Osteoblast (primary cell): ENCODE data around the gene VASH1. TPM values are rescaled to one million over a fixed set of nuclear protein-coding genes. Genes with fewer than 3 reads are reported as not detected.
A peak's percentile ranks its signal among the peaks of the same experiment; 100 is the strongest.

Source experiments
- DNase-seq: peaks from one replicate; pipeline ENCODE4 v3.0.0; 2011; ENCODE audit warnings: low spot score, mixed read lengths; ENCODE audit not compliant: insufficient read length; ENCODE audit errors: missing footprints
- H2AFZ ChIP-seq: 2 replicates; pipeline ENCODE4 v1.6.0; 2011; ENCODE audit warnings: mild to moderate bottlenecking, low read length
- H3K27ac ChIP-seq: 2 replicates; pipeline ENCODE4 v1.5.1; 2011; ENCODE audit warnings: mild to moderate bottlenecking, low read depth, low read length, moderate library complexity
- H3K27me3 ChIP-seq: 2 replicates; pipeline ENCODE4 v1.6.0; 2012; ENCODE audit warnings: mild to moderate bottlenecking, control low read depth, inconsistent platforms, low read length, moderate library complexity; ENCODE audit not compliant: insufficient read depth
- H3K36me3 ChIP-seq: 2 replicates; pipeline ENCODE4 v1.5.1; 2011; ENCODE audit warnings: mild to moderate bottlenecking, low read length, control low read depth, moderate library complexity; ENCODE audit not compliant: insufficient read depth
- H3K4me1 ChIP-seq: 2 replicates; pipeline ENCODE4 v1.5.1; 2011; ENCODE audit warnings: mild to moderate bottlenecking, low read length, control low read depth, moderate library complexity; ENCODE audit not compliant: insufficient read depth
- H3K4me2 ChIP-seq: 2 replicates; pipeline ENCODE4 v1.6.0; 2011; ENCODE audit warnings: mild to moderate bottlenecking, low read length; ENCODE audit not compliant: insufficient read depth
- H3K4me3 ChIP-seq: fragments of 200-600 bp; sonication (generic); 3 replicates; pipeline ENCODE4 v1.5.1; 2012; ENCODE audit warnings: mild to moderate bottlenecking, low read length, inconsistent platforms; ENCODE audit not compliant: insufficient read depth
- H3K79me2 ChIP-seq: 2 replicates; pipeline ENCODE4 v1.6.0; 2012; ENCODE audit warnings: mild to moderate bottlenecking, low read length, control low read depth, inconsistent platforms; ENCODE audit not compliant: insufficient read depth
- H3K9me3 ChIP-seq: 2 replicates; pipeline ENCODE4 v1.5.1; 2011; ENCODE audit warnings: low read depth, low read length, control low read depth
- H4K20me1 ChIP-seq: 2 replicates; pipeline ENCODE4 v1.6.0; 2012; ENCODE audit warnings: mild to moderate bottlenecking, low read length, control low read depth; ENCODE audit not compliant: insufficient read depth
- CTCF ChIP-seq: IDR thresholded peaks from 2 replicates; pipeline ENCODE4 v1.5.1; 2011; ENCODE audit warnings: mild to moderate bottlenecking, low read depth, low read length, moderate library complexity; ENCODE audit errors: extremely low read depth
- total RNA-seq: library from RNA; depleted of rRNA; stranded (reverse); fragments of >200 nt; gene quantifications from 2 replicates; pipeline ENCODE4 v1.2.3, GENCODE V29; 2012

Gene VASH1
- total RNA-seq, 1 donor = 4.0 TPM

- Histone ChIP-seq H3K79me2 (no peaks in the 10 kb centered on the region), H4K20me1 (no peaks in the 10 kb centered on the region), H3K4me3 (no peak overlapping the region), H3K27ac (no peak overlapping the region), H3K9me3 (no peaks in the 10 kb centered on the region), H3K36me3 (peaks cover 2% of the 10 kb centered on the region), H3K4me1 (peaks cover 16% of the 10 kb centered on the region), H2AFZ (no peak overlapping the region), H3K4me2 (no peak overlapping the region), H3K27me3 (no peaks in the 10 kb centered on the region)
- no peak for TF ChIP-seq CTCF
- DNase-seq = no peak
These were observed 20.4 kb downstream of the VASH1 start for GRCh38 chr14:76781648-76782051.

GRCh38 chr14:76782115-76782884 is 21.0 kb downstream of the VASH1 start:
- Histone ChIP-seq H3K4me2 (no peak overlapping the region), H3K4me1 (peaks cover 16% of the 10 kb centered on the region), H2AFZ (no peak overlapping the region), H3K79me2 (no peaks in the 10 kb centered on the region), H3K27ac (no peak overlapping the region), H3K9me3 (no peaks in the 10 kb centered on the region), H3K36me3 (peaks cover 6% of the 10 kb centered on the region), H3K4me3 (no peak overlapping the region), H3K27me3 (no peaks in the 10 kb centered on the region), H4K20me1 (no peaks in the 10 kb centered on the region)
- no peak for TF ChIP-seq CTCF
- peak; percentile 62 for DNase-seq

- no peak overlapping the region for H3K4me3 ChIP-seq
- H3K4me1 ChIP-seq = peaks cover 16% of the 10 kb centered on the region
- H3K4me2 ChIP-seq = no peak overlapping the region
These were observed 21.8 kb downstream of the VASH1 start for GRCh38 chr14:76782885-76783566.

More at GRCh38 chr14:76782885-76783566, 21.8 kb downstream of the VASH1 start:
- H3K79me2 ChIP-seq = no peaks in the 10 kb centered on the region
- no peak for DNase-seq
- peaks cover 10% of the 10 kb centered on the region for H3K36me3 ChIP-seq
- no peaks in the 10 kb centered on the region for H3K27me3 ChIP-seq
- H3K9me3 ChIP-seq = no peaks in the 10 kb centered on the region
- H2AFZ ChIP-seq = no peak overlapping the region
- H4K20me1 ChIP-seq = no peaks in the 10 kb centered on the region
- no peak for TF ChIP-seq CTCF
- H3K27ac ChIP-seq = no peak overlapping the region
